ENCODE results near the gene TMEM63C. TPM values are rescaled to one million over a fixed set of nuclear protein-coding genes. Genes with fewer than 3 reads are reported as not detected.

The TMEM63C gene
- total and polyA plus RNA-seq, 2 donors (not counting 3 experiments of a cell fraction or from before 2014, with no cell fraction given): not detected

DNA sequence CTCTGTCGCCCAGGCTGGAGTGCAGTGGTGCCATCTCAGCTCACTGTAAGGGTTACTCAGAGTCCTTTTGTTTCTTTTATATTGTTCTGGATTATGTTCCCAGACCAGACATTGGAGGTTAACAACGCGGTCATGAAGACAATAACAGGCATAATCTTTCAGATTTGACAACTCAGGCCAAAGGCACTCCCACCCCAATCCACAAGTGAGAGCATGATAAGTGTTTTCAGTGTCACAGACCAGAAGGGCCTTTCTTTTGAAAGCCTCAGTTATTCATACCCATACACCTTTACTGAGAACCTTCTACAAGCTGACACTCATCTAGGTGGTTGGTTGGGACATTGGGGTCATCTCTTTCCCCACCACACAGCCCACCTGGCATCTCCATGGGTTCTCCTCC, 2.9 kb upstream of the TMEM63C start:
- Histone ChIP-seq H3K9ac (replicated peaks; ENCODE audit: extremely low read depth, insufficient read depth, low read length) (no peak overlapping the region), H3K9me3 (replicated peaks; ENCODE audit: control insufficient read depth, insufficient read depth, low read length) (no peaks in the 10 kb centered on the region), H3K27ac (ENCODE audit: insufficient read depth, low read depth, low read length) (no peak overlapping the region), H3K36me3 (ENCODE audit: control insufficient read depth in 2 of 2, extremely low read depth in 1 of 2, insufficient read depth in 2 of 2, low read length in 2 of 2) (no peaks in the 10 kb centered on the region), H3K9me1 (replicated peaks; ENCODE audit: control insufficient read depth, extremely low read depth, insufficient read depth, low read length) (no peaks in the 10 kb centered on the region), H3K4me1 (ENCODE audit: control insufficient read depth, extremely low read depth, insufficient read depth, low read length) (no peaks in the 10 kb centered on the region), H2AFZ (ENCODE audit: low read depth, low read length) (no peak overlapping the region), H3K79me2 (ENCODE audit: control insufficient read depth, insufficient read depth, low read length) (no peaks in the 10 kb centered on the region), H3K4me3 (replicated peaks in 1 of 3; ENCODE audit: insufficient read depth in 1 of 3, low read depth in 1 of 3, low read length in 3 of 3) (no peak overlapping the region), H3K4me2 (ENCODE audit: insufficient read depth, low read length) (no peak overlapping the region), H3K27me3 (ENCODE audit: control insufficient read depth in 2 of 2, insufficient read depth in 2 of 2, low read length in 2 of 2) (peaks cover 5 to 15% of the 10 kb centered on the region in 2 experiments), H4K20me1 (replicated peaks; ENCODE audit: control insufficient read depth, extremely low read depth, insufficient read depth, low read length) (no peaks in the 10 kb centered on the region)
- dilution Hi-C loops (cut with MboI; ENCODE audit: extremely low pct_ligation_motif_present, low sequenced_read_pairs): no loop called here
- ChIA-PET POLR2A (no interaction called here), CTCF (no interaction called here)
- FAIRE-seq: no peak
- TF ChIP-seq MYC (IDR thresholded peaks at IDR 0.05; ENCODE audit: low read depth, low read length) (no peak), GATA2 (IDR thresholded peaks at IDR 0.05; ENCODE audit: insufficient read depth, insufficient read length, low read depth, low read length) (no peak), FOS (IDR thresholded peaks at IDR 0.05; ENCODE audit: borderline replicate concordance, insufficient read depth, low read length) (no peak), JUN (IDR thresholded peaks at IDR 0.05; ENCODE audit: borderline replicate concordance, insufficient read depth, insufficient read length, low read depth) (no peak), POLR2A (IDR thresholded peaks at IDR 0.05; ENCODE audit: low read depth, low read length) (no peak), POLR2AphosphoS5 (IDR thresholded peaks at IDR 0.05; ENCODE audit: insufficient read depth, low read depth, low read length) (no peak), EZH2 (IDR thresholded peaks at IDR 0.05; ENCODE audit: borderline replicate concordance, low read depth, low read length, severe bottlenecking) (no peak)
- TF ChIP-seq, protein P1, sequence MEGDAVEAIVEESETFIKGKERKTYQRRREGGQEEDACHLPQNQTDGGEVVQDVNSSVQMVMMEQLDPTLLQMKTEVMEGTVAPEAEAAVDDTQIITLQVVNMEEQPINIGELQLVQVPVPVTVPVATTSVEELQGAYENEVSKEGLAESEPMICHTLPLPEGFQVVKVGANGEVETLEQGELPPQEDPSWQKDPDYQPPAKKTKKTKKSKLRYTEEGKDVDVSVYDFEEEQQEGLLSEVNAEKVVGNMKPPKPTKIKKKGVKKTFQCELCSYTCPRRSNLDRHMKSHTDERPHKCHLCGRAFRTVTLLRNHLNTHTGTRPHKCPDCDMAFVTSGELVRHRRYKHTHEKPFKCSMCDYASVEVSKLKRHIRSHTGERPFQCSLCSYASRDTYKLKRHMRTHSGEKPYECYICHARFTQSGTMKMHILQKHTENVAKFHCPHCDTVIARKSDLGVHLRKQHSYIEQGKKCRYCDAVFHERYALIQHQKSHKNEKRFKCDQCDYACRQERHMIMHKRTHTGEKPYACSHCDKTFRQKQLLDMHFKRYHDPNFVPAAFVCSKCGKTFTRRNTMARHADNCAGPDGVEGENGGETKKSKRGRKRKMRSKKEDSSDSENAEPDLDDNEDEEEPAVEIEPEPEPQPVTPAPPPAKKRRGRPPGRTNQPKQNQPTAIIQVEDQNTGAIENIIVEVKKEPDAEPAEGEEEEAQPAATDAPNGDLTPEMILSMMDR (IDR thresholded peaks at IDR 0.05; ENCODE audit: extremely low read depth in 1 of 2, insufficient read depth in 1 of 2, low read depth in 1 of 2, low read length in 2 of 2): no peak
- TF ChIP-seq, protein P2, sequence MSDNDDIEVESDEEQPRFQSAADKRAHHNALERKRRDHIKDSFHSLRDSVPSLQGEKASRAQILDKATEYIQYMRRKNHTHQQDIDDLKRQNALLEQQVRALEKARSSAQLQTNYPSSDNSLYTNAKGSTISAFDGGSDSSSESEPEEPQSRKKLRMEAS (IDR thresholded peaks at IDR 0.05; ENCODE audit: insufficient read depth, insufficient read length): no peak
- intact Hi-C loops (cut with micrococcal nuclease): no loop called here
- no TSS peak for BruUV-seq (replicated peaks)
- no peak for DNase-seq (ENCODE audit: low read depth, low spot score)
